Tibial nerve (tissue), 4 donors: ENCODE results near the gene FAF2.

Source experiments
- CTCF ChIP-seq, 5 experiments: fragments of 200-600 bp in 3 of 5; fragments of 450-650 bp in 2 of 5; sonication (generic) in 3 of 5; IDR thresholded peaks; one replicate each; pipeline ENCODE4 v1.5.1; 2016 to 2019; ENCODE audit warnings: antibody characterized with exemption in 5 of 5, mild to moderate bottlenecking in 3 of 5, moderate library complexity in 2 of 5
- EP300 ChIP-seq, 2 donors: sonication (generic); formaldehyde crosslinking; IDR thresholded peaks; one replicate each; pipeline ENCODE4 v1.6.1; 2017; ENCODE audit warnings: antibody characterized with exemption in 2 of 2, mild to moderate bottlenecking in 1 of 2
- POLR2A ChIP-seq, 2 donors: fragments of 450-650 bp; IDR thresholded peaks; one replicate each; pipeline ENCODE4 v1.6.1; 2017; ENCODE audit warnings: antibody characterized with exemption in 2 of 2, mild to moderate bottlenecking in 2 of 2, moderate library complexity in 2 of 2

- TF ChIP-seq POLR2A (IDR thresholded peaks at IDR 0.05), result no peak
- TF ChIP-seq CTCF (IDR thresholded peaks at IDR 0.05), result no peak
- no peak for TF ChIP-seq EP300 (IDR thresholded peaks at IDR 0.05)
Measured at GRCh38 chr5:176463113-176463764, 15.1 kb downstream of the FAF2 start.
